Tibial artery (tissue), 4 donors: ENCODE results near the gene THOC6.

ENCODE experiments used
- DNase-seq, 2 donors: peaks; one replicate each; pipeline ENCODE4 v3.0.0-alpha.2; 2019
- H3K27ac ChIP-seq, 2 donors: fragments of 200-600 bp; sonication (generic) in 1 of 2; 1 replicate in 1 of 2; 2 replicates in 1 of 2; pipeline ENCODE4 v1.5.1; 2018 to 2019; ENCODE audit warnings: mild to moderate bottlenecking in 1 of 2
- H3K27me3 ChIP-seq, 2 donors: fragments of 200-600 bp; sonication (generic) in 1 of 2; one replicate each; pipeline versions ENCODE4 v1.5.1 to v1.6.0; 2016 to 2019
- H3K36me3 ChIP-seq, 3 donors: fragments of 200-600 bp; sonication (generic) in 2 of 3; one replicate each; pipeline ENCODE4 v1.5.1; 2016 to 2019; ENCODE audit warnings: mild to moderate bottlenecking in 2 of 3
- H3K4me1 ChIP-seq, 4 donors: fragments of 200-600 bp; sonication (generic) in 2 of 4; 1 replicate in 3 of 4; 2 replicates in 1 of 4; pipeline ENCODE4 v1.5.1; 2016 to 2019
- H3K4me3 ChIP-seq, 2 donors: fragments of 200-600 bp; sonication (generic) in 1 of 2; 1 replicate in 1 of 2; 2 replicates in 1 of 2; pipeline ENCODE4 v1.5.1; 2018 to 2019; ENCODE audit warnings: mild to moderate bottlenecking in 2 of 2
- H3K9me3 ChIP-seq, 3 donors: fragments of 200-600 bp; sonication (generic) in 1 of 3; one replicate each; pipeline ENCODE4 v1.5.1; 2016 to 2019
- intact Hi-C: fragments of 100-400 bp; cut with DNase I; formaldehyde crosslinking; loops from one replicate; pipeline ENCODE4 v1.15.0; 2023; ENCODE audit warnings: low total_unique reads
- TF ChIP-seq, protein P1 (sequence below), 2 experiments: fragments of 200-600 bp in 1 of 2; fragments of 450-650 bp in 1 of 2; IDR thresholded peaks; one replicate each; pipeline ENCODE4 v1.5.1; 2017 to 2019; ENCODE audit warnings: antibody characterized with exemption in 2 of 2, mild to moderate bottlenecking in 1 of 2, moderate library complexity in 1 of 2

THOC6 gene

GRCh38 chr16:3017794-3018506 is 5.9 kb upstream of the THOC6 start, which contains the start of gene CLDN6:
Gene CLDN6 (minus strand): TSS chr16:3018183. CDS start chr16:3016021, 2,162 bp downstream.
- Histone ChIP-seq H3K36me3 (no peaks in the 10 kb centered on the region), H3K4me3 (no peak within 1 kb of the TSS), H3K9me3 (no peaks in the 10 kb centered on the region), H3K4me1 (peaks cover 0 to 42% (median 28%) of the 10 kb centered on the region in 4 donors), H3K27ac (no peak within 1 kb of the TSS), H3K27me3 (peaks cover 0 to 39% of the 10 kb centered on the region in 2 donors)
- TF ChIP-seq, protein P1, sequence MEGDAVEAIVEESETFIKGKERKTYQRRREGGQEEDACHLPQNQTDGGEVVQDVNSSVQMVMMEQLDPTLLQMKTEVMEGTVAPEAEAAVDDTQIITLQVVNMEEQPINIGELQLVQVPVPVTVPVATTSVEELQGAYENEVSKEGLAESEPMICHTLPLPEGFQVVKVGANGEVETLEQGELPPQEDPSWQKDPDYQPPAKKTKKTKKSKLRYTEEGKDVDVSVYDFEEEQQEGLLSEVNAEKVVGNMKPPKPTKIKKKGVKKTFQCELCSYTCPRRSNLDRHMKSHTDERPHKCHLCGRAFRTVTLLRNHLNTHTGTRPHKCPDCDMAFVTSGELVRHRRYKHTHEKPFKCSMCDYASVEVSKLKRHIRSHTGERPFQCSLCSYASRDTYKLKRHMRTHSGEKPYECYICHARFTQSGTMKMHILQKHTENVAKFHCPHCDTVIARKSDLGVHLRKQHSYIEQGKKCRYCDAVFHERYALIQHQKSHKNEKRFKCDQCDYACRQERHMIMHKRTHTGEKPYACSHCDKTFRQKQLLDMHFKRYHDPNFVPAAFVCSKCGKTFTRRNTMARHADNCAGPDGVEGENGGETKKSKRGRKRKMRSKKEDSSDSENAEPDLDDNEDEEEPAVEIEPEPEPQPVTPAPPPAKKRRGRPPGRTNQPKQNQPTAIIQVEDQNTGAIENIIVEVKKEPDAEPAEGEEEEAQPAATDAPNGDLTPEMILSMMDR (IDR thresholded peaks at IDR 0.05) = no peak
- DNase-seq = no peak
- intact Hi-C loops = no loop called here

DNA sequence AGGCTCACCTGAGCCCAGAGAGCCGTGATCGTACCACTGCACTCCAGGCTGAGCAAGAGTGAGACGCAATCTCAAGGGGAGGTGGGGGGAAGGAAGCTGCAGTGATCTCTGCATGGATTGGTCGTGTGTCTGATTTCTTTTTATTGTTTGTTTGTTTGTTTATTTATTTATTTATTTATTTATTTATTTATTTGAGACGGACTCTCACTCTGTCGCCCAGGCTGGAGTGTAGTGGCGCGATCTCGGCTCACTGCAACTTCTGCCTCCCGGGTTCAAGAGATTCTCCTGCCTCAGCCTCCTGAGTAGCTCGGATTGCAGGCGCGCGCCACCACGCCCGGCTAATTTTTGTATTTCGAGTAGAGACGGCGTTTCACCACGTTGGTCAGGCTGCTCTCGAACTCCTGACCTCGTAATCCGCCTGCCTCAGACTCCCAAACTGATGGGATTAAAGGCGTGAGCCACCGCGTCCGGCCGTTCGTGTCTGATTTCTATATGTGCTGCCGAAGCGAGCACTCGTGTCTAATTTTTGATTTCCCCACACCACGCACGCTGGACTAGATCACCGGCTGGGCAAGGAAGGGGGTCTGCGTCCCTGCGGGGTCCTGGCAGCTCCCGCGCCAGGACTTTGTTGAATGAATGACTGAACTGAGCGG is 4.1 kb upstream of the THOC6 start:
- intact Hi-C loops = no loop called here
- TF ChIP-seq, protein P1 (IDR thresholded peaks at IDR 0.05) = no peak
- Histone ChIP-seq H3K36me3 (no peaks in the 10 kb centered on the region), H3K4me1 (peaks cover 0 to 52% (median 37%) of the 10 kb centered on the region in 4 donors), H3K4me3 (peak overlapping the region; percentile 73 to 88), H3K9me3 (no peaks in the 10 kb centered on the region), H3K27ac (peak overlapping the region in 1 of 2 donors; percentile 96), H3K27me3 (peaks cover 0 to 24% of the 10 kb centered on the region in 2 donors)
- DNase-seq = no peak

DNA sequence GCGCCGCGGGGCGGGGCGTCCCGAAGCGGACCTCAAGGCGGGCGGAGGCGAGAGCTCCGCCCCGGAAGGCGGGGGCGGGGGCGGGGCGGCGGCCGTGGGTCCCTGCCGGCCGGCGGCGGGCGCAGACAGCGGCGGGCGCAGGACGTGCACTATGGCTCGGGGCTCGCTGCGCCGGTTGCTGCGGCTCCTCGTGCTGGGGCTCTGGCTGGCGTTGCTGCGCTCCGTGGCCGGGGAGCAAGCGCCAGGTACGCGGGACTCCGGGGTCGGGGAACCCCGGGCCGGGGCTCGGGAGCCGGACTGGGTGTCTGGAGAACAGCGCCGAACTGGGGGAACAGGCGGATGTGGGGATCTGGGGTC is 3.6 kb upstream of the THOC6 start, which contains the start of gene TNFRSF12A:
Gene TNFRSF12A (plus strand): TSS at position 122 of the 357 bp plus-strand sequence. CDS start 30 bp downstream, at position 152.
- H3K36me3 ChIP-seq = no peaks in the 10 kb centered on the region
- TF ChIP-seq, protein P1 (IDR thresholded peaks at IDR 0.05) = peak in 1 of 2 experiments; percentile 13
- no peaks in the 10 kb centered on the region for H3K9me3 ChIP-seq
- peak within 1 kb of the TSS; percentile 95 to 96 for H3K27ac ChIP-seq
- peak within 1 kb of the TSS; percentile 73 to 88 for H3K4me3 ChIP-seq
- intact Hi-C loops = no loop called here
- peaks cover 0 to 56% (median 40%) of the 10 kb centered on the region in 4 donors for H3K4me1 ChIP-seq
- peak; percentile 70 to 88 for DNase-seq
- H3K27me3 ChIP-seq = peaks cover 0 to 24% of the 10 kb centered on the region in 2 donors

- intact Hi-C loops = no loop called here
- Histone ChIP-seq H3K4me3 (peak overlapping the region; percentile 73 to 88), H3K27me3 (peaks cover 0 to 24% of the 10 kb centered on the region in 2 donors), H3K4me1 (peaks cover 0 to 58% (median 40%) of the 10 kb centered on the region in 4 donors), H3K36me3 (peaks cover 0 to 5% (median 2%) of the 10 kb centered on the region in 3 donors), H3K27ac (peak overlapping the region; percentile 95 to 96), H3K9me3 (no peaks in the 10 kb centered on the region)
- TF ChIP-seq, protein P1 (IDR thresholded peaks at IDR 0.05) = peak in 1 of 2 experiments; percentile 3
- DNase-seq = peak; percentile 63 to 92
These were observed 3.0 kb upstream of the THOC6 start for GRCh38 chr16:3020604-3021448.
